Adrenal gland (tissue), 5 donors: ENCODE data around the gene CCDC196.

Experiments used
- CTCF ChIP-seq, 6 experiments: fragments of 450-650 bp in 4 of 6; fragments of 200-600 bp in 2 of 6; sonication (generic) in 1 of 6; IDR thresholded peaks; 1 replicate in 5 of 6; 2 replicates in 1 of 6; pipeline versions ENCODE4 v1.5.1 to v1.8.0; 2016 to 2021; ENCODE audit warnings: antibody characterized with exemption in 6 of 6, mild to moderate bottlenecking in 2 of 6, moderate library complexity in 1 of 6
- POLR2A ChIP-seq, 2 donors: fragments of 450-650 bp; IDR thresholded peaks; one replicate each; pipeline ENCODE4 v1.6.1; 2017; ENCODE audit warnings: antibody characterized with exemption in 2 of 2, mild to moderate bottlenecking in 2 of 2, moderate library complexity in 1 of 2
- donor health status: DM: no; HTN: no; CAD: no.

- TF ChIP-seq CTCF (IDR thresholded peaks at IDR 0.05) (no peak), POLR2A (IDR thresholded peaks at IDR 0.05) (no peak)
These were observed 40.2 kb upstream of the CCDC196 start for GRCh38 chr14:66445936-66446335.
